Mesodermal cell (in vitro differentiated cells): ENCODE data around the gene RPL22L1.

Experiments used
- H3K27ac ChIP-seq: 2 replicates; pipeline ENCODE4 v1.7.0; 2013; ENCODE audit warnings: mild to moderate bottlenecking, low read depth, low read length, moderate library complexity; ENCODE audit not compliant: severe bottlenecking
- H3K36me3 ChIP-seq: 2 replicates; pipeline ENCODE4 v1.7.1; 2013; ENCODE audit warnings: mild to moderate bottlenecking, low read length, moderate library complexity; ENCODE audit not compliant: control insufficient read depth, insufficient read depth
- H3K4me1 ChIP-seq: one replicate; pipeline ENCODE4 v1.7.1; 2013; ENCODE audit warnings: mild to moderate bottlenecking, low read length; ENCODE audit not compliant: insufficient read depth, control insufficient read depth, poor library complexity, severe bottlenecking
- H3K4me3 ChIP-seq: 2 replicates; pipeline ENCODE4 v1.7.0; 2013; ENCODE audit warnings: low read length, control low read depth, mild to moderate bottlenecking; ENCODE audit not compliant: insufficient read depth, poor library complexity, severe bottlenecking; ENCODE audit errors: extremely low read depth
- H3K9me3 ChIP-seq: 2 replicates; pipeline ENCODE4 v1.7.1; 2013; ENCODE audit warnings: mild to moderate bottlenecking, low read length, moderate library complexity; ENCODE audit not compliant: control insufficient read depth
- WGBS, 2 experiments: methylation state at CpG; one replicate each; pipeline ENCODE4 v1.1.5; 2013; ENCODE audit warnings: missing lambda C conversion rate in 2 of 2; ENCODE audit not compliant: insufficient coverage in 2 of 2; 5-methylcytosine and 5-hydroxymethylcytosine counted together

RPL22L1 gene

GRCh38 chr3:170862618-170863374 lies 7.2 kb downstream of the RPL22L1 start:
- H3K9me3 ChIP-seq = no peaks in the 10 kb centered on the region
- peaks cover 3% of the 10 kb centered on the region for H3K4me1 ChIP-seq
- H3K36me3 ChIP-seq = peaks cover 29% of the 10 kb centered on the region
- WGBS, 2 experiments = 88 to 90% methylated on average over 6 to 9 of the region's 10 CpGs
- H3K4me3 ChIP-seq = no peak overlapping the region
- no peak overlapping the region for H3K27ac ChIP-seq

GRCh38 chr3:170858599-170858998 lies 11.4 kb downstream of the RPL22L1 start:
- Histone ChIP-seq H3K9me3 (no peaks in the 10 kb centered on the region), H3K4me1 (no peaks in the 10 kb centered on the region), H3K4me3 (no peak overlapping the region), H3K27ac (no peak overlapping the region), H3K36me3 (no peaks in the 10 kb centered on the region)
- WGBS, 2 experiments = 80 to 92% methylated on average over 1 to 2 of the region's 5 CpGs

GRCh38 chr3:170852324-170852723 lies 17.7 kb downstream of the RPL22L1 start:
- Histone ChIP-seq H3K4me3 (no peak overlapping the region), H3K4me1 (no peaks in the 10 kb centered on the region), H3K9me3 (no peaks in the 10 kb centered on the region), H3K36me3 (no peaks in the 10 kb centered on the region), H3K27ac (no peak overlapping the region)
- 86 to 100% methylated on average over 1 of the region's 4 CpGs for WGBS, 2 experiments

GRCh38 chr3:170848292-170848917 lies 21.6 kb downstream of the RPL22L1 start:
- Histone ChIP-seq H3K27ac (no peak overlapping the region), H3K9me3 (peaks cover 10% of the 10 kb centered on the region), H3K4me3 (no peak overlapping the region), H3K4me1 (no peaks in the 10 kb centered on the region), H3K36me3 (no peaks in the 10 kb centered on the region)
- 83 to 100% methylated on average over 1 of the region's 2 CpGs for WGBS, 2 experiments

- Histone ChIP-seq H3K9me3 (peaks cover 10% of the 10 kb centered on the region), H3K4me3 (no peak overlapping the region), H3K4me1 (no peaks in the 10 kb centered on the region), H3K36me3 (no peaks in the 10 kb centered on the region), H3K27ac (no peak overlapping the region)
Measured at GRCh38 chr3:170844377-170844776, 25.6 kb downstream of the RPL22L1 start.

GRCh38 chr3:170840291-170840859 lies 29.6 kb downstream of the RPL22L1 start:
- Histone ChIP-seq H3K9me3 (peaks cover 10% of the 10 kb centered on the region), H3K36me3 (no peaks in the 10 kb centered on the region), H3K27ac (no peak overlapping the region), H3K4me3 (no peak overlapping the region), H3K4me1 (no peaks in the 10 kb centered on the region)
- WGBS, 2 experiments = 95% methylated on average over 2 of the region's 2 CpGs; no CpG with 5 or more reads in 1 of the 2 experiments

- no peaks in the 10 kb centered on the region for H3K36me3 ChIP-seq
- no peaks in the 10 kb centered on the region for H3K4me1 ChIP-seq
- no peak overlapping the region for H3K27ac ChIP-seq
- H3K9me3 ChIP-seq = peaks cover 7% of the 10 kb centered on the region
- WGBS, 2 experiments = 88 to 100% methylated on average over 2 to 3 of the region's 3 CpGs
- H3K4me3 ChIP-seq = no peak overlapping the region
Measured at GRCh38 chr3:170839518-170840100, 30.4 kb downstream of the RPL22L1 start.

- Histone ChIP-seq H3K36me3 (no peaks in the 10 kb centered on the region), H3K4me3 (no peak overlapping the region), H3K27ac (no peak overlapping the region), H3K9me3 (no peaks in the 10 kb centered on the region), H3K4me1 (no peaks in the 10 kb centered on the region)
- no CpG with 5 or more reads among the region's 4 CpGs for whole genome bisulfite sequencing, 2 experiments
Measured at GRCh38 chr3:170836491-170836890, 33.5 kb downstream of the RPL22L1 start.

GRCh38 chr3:170835336-170835735 lies 34.7 kb downstream of the RPL22L1 start:
- H3K4me1 ChIP-seq = no peaks in the 10 kb centered on the region
- no peak overlapping the region for H3K4me3 ChIP-seq
- H3K36me3 ChIP-seq = no peaks in the 10 kb centered on the region
- no peaks in the 10 kb centered on the region for H3K9me3 ChIP-seq
- H3K27ac ChIP-seq = no peak overlapping the region
- WGBS, 2 experiments = 59 to 69% methylated on average over 2 to 3 of the region's 3 CpGs

GRCh38 chr3:170830580-170830979 lies 39.4 kb downstream of the RPL22L1 start:
- no peak overlapping the region for H3K4me3 ChIP-seq
- H3K4me1 ChIP-seq = peaks cover 5% of the 10 kb centered on the region
- no peak overlapping the region for H3K27ac ChIP-seq
- 100% methylated on average over 1 of the region's 4 CpGs; no CpG with 5 or more reads in 1 of the 2 experiments for WGBS, 2 experiments
- no peaks in the 10 kb centered on the region for H3K9me3 ChIP-seq
- no peaks in the 10 kb centered on the region for H3K36me3 ChIP-seq
